ENCODE results near the gene ATXN7L1.
A peak's percentile ranks its signal among the peaks of the same experiment; 100 is the strongest.
"Not testable (repeated sequence)": the region's sequence is repeated elsewhere in the genome, so short reads cannot be mapped to it uniquely, and the experiment has no call there.

Gene ATXN7L1

GRCh38 chr7:105890290-105890997, 14.0 kb upstream of the ATXN7L1 start:
- no peak for DNase-seq

GRCh38 chr7:105887569-105888189, 11.3 kb upstream of the ATXN7L1 start:
- peak; percentile 67 for DNase-seq

GRCh38 chr7:105886776-105887175, 10.4 kb upstream of the ATXN7L1 start:
- DNase-seq, result no peak

GRCh38 chr7:105885387-105886111, 9.2 kb upstream of the ATXN7L1 start:
- DNase-seq, result peak; percentile 67

DNA sequence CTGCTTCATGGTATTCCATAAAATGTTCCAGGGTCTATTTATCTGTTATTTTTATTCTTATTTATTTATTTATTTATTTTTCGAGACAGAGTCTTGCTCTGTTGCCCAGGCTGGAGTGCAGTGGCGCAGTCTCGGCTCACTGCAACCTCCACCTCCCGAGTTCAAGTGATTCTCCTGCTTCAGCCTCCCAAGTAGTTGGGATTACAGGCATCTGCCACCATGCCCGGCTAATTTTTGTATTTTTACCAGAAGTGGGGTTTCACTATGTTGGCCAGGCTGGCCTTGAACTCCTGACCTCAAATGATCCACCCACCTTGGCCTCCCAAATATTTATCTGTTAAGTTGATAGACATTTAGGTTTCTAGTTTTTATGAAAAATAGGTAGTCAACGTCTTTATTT, 6.8 kb upstream of the ATXN7L1 start:
- DNase-seq, result not testable (repeated sequence)

- DNase-seq, result no peak
Observed at GRCh38 chr7:105881439-105881838, 5.0 kb upstream of the ATXN7L1 start.

DNA sequence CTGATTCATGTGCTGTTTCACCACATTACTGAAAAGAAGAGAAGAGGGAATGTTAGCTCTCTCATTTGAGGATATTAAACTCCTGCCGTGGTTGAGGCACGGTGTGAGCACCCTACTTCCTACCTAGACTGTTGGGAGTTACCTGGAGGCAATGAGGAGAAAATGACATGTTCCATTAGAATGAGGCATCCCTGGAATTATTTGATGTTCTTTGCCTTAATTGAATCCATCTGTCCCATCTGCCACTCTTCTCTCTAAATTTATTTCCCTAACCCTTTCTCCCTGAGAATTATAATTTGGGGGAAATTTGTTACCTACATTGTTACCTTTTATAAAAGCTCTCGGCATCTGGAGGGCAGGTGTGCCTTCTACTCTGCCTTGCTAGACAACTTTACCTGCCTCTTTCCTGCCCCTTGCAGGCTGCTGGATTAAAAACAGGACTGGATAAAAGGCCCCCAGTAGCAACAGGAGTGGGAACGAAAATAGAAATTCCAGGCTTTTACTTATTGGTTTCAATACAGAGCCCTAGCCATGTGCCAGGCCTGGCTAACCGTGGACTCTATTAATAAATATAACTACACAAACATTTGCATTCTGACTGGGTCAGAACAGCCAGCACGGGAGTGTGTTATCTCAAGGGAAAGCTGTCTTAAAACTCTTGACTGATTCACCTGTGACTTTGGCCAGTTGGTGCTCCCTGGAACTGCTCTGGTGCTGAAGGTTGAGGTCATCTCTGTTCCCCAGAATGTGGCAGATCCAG, 4.4 kb upstream of the ATXN7L1 start:
- DNase-seq, result no peak

GRCh38 chr7:105879782-105880181, 3.4 kb upstream of the ATXN7L1 start:
- no peak for DNase-seq

GRCh38 chr7:105878746-105879605, 2.6 kb upstream of the ATXN7L1 start:
- DNase-seq, result peak; percentile 14

GRCh38 chr7:105877736-105878135, 1.3 kb upstream of the ATXN7L1 start:
- peak; percentile 30 for DNase-seq

DNA sequence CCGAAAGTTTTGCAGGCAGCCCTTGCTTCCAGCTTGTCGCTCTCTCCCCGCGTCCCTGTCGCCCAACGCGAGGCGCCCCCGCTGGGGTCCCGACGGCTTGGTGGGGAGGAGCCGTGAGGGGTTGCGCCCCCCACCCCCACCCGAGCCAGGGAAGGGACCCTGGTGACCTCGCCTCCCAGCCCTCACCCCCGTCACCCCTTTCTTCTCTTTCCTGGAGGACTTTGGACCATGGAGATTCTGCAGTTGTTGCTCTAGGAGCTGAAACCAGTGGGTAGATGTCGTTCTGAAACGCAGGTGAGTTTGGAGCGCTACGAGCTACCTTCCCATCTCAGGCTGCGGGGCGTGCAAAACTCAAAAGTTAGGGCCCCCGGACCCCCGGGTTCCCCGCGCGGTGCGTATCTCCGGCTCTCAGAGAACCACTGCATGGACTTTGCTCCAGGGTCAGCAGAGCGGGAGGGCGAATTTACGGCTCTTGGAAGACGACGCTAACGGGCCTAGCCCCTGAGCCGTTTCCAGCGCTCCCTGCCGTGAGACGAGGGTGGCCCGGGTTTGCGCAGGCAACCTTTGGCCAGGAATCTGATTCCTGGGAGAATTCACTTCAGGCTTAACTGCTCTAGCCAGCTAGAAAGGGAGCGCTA, 684 bp upstream of the ATXN7L1 start:
- peak; percentile 74 for DNase-seq

DNA sequence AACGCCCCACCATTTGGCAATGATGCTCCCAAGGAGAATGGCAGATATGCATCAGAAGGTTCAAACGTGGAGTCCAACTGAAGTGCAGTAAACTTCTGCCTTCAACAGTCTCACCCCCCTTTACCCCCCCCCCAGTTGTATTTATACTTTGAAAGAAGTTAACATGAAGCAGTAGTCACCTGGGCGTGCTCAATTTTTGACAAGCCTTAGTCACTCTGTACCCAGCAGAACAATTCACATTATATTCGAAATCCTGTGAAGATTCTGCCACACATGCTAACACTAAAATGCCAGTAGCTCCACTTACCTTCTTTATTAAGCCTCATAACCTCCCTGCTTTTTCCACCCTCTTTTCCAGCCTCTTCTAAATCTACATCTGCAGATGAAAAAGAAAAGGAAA, 894 bp downstream of the ATXN7L1 start:
- DNase-seq, result no peak

DNA sequence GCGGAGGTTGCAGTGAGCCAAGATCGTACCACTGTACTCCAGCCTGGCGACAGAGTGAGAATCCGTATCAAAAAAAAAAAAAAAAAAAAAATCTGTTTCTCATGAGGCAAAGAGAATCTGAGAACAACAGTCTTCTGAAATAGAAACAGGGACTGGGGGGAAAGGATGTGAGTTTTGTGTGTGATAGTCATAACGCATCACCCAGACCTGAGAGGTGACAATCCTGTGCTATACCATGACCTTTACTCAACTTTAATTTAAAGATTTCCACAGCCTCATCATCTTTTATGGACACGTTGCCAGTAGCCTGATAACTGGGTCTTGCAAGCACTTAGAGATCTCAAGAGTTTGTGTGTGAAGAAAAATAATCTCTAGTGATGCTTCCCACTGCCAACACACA, 2.3 kb downstream of the ATXN7L1 start:
- DNase-seq, result no peak

GRCh38 chr7:105872491-105872890, 3.9 kb downstream of the ATXN7L1 start:
- DNase-seq, result no peak

DNA sequence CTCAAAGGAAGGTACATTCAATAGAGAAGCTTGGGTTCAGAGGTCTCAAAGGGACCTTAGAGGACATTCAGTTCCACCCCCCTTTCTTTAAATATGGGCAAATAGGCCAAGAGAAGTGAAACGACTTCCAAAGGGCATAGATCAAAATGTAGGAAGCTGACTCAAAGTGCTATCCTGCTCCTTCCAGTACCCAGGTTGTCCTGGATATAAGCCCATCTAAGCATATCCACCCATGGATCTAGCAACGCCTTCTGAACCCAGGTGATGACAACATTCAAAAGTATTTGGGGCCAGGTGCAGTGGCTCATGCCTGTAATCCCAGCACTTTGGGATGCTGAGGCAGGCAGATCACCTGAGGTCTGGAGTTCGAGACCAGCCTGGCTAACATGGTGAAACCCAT, 5.3 kb downstream of the ATXN7L1 start:
- DNase-seq, result no peak

DNA sequence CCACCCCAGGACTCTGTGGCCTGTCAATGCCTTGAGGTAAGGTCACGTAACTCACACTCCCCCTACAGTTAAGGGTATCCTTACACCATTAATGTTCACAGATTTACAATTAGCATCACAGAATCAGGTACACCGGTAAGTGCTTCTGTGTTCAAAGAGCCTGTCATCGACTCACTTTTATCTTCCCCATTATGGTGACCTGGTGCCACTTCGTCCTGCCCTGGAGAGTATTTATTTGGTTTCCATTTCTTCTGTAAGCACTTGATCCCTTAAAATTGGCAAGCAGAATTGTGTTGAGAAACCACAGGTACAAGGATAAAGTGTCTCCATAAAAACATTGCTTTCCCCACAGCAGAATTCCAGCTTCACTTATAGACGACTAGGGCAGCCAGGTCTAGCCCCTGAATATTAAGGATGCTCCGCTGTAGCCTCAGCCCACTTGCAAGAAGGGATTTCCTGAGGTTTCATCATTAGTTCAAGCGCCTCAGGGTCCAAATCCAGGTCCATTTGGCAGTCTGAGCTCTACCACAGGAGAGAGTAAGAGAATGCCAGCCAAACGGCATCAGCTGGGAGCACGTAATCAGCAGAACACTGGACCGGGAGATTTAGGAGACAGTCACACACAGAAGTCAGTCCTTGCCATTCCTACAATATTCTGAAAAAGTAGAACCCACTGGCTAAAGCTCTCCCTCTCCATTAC, 10.1 kb downstream of the ATXN7L1 start:
- peak; percentile 5 for DNase-seq

GRCh38 chr7:105863876-105864275, 12.5 kb downstream of the ATXN7L1 start:
- no peak for DNase-seq

DNA sequence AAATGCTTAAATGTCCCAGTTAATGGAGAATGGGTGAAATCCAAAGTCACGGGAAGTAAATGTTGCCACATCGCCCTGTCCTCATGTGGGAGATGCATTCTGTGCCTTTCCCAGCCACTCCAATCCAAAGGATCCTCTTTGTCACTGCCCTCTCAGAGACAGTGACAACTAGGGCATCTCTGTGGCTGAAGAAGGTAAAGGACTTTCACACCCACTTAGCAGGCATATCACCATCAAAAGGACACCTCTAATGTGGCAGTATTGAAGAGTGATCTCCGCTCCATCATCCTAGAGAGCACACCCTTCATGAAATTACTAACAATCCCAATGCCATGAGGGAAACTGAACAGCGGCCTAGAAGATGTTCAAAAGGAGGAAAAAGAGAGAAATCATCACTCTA, 13.6 kb downstream of the ATXN7L1 start:
- DNase-seq, result no peak

DNA sequence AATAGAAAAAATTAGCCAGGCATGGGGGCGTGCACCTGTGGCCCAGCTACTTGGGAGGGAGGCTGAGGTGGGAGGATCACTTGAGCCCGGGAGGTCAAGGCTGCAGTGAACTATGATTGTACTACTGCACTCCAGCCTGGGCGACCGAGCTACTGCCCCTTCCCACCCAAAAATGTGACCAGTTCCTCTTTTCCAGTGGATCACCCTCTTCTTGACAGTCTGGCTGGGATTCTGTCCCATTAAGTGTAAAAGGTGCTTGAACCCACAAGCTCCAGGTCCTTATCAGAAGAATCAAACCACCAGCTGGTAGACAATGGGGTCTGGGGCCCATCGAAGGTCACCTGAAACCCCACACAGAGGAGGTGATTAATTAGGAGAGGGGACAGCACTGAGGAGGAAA, 14.1 kb downstream of the ATXN7L1 start:
- no peak for DNase-seq

DNA sequence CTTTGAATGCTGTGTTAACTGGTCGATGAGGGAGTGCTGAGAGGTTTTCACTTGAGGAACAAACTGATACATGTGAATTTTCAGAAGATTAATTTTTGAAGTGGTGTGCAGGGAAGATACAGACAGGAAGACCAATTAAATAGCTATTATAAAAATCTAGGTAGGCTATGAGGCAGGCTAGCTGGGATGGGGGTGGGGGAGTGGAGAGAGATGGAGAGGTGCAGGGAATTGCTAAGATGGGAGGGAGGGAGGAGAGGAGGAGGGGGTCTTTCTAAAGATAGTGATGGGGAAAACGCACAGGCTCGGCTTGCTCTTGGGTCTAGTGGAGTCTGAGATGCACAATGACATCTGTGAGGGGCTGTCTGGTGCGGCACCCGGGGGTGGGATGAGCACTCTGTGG, 15.2 kb downstream of the ATXN7L1 start:
- DNase-seq, result no peak

- no peak for DNase-seq
Observed at GRCh38 chr7:105860793-105861192, 15.6 kb downstream of the ATXN7L1 start.

All from NCI-H82 (cell line).